MM.1S (cell line): ENCODE measurements around the gene HTRA3.
A peak's percentile ranks its signal among the peaks of the same experiment; 100 is the strongest.

Experiments
- DNase-seq: peaks from one replicate; pipeline ENCODE4 v3.0.0-alpha.2; 2015
- H2AFZ ChIP-seq: fragments of 300-600 bp; sonication (generic); 2 replicates; pipeline ENCODE4 v1.6.0; 2016; ENCODE audit warnings: antibody characterized with exemption, low read length
- H3F3A ChIP-seq: fragments of 300-600 bp; sonication (generic); 2 replicates; pipeline ENCODE4 v1.6.1; 2016; ENCODE audit warnings: mild to moderate bottlenecking, antibody characterized with exemption, low read length, moderate library complexity, mixed read lengths; ENCODE audit not compliant: insufficient read depth
- H3K27ac ChIP-seq: fragments of 300-600 bp; sonication (generic); 2 replicates; pipeline ENCODE4 v1.5.1; 2016; ENCODE audit warnings: mild to moderate bottlenecking, low read length
- H3K27me3 ChIP-seq: fragments of 300-600 bp; sonication (generic); replicated peaks from 2 replicates; pipeline ENCODE4 v1.6.0; 2016; ENCODE audit warnings: low read length; ENCODE audit not compliant: insufficient read depth
- H3K36me3 ChIP-seq: fragments of 300-600 bp; sonication (generic); replicated peaks from 2 replicates; pipeline ENCODE4 v1.6.1; 2016; ENCODE audit warnings: mild to moderate bottlenecking, low read length, mixed read lengths; ENCODE audit not compliant: insufficient read depth
- H3K4me1 ChIP-seq: fragments of 300-600 bp; sonication (generic); 2 replicates; pipeline ENCODE4 v1.6.1; 2016; ENCODE audit warnings: low read length, mixed read lengths
- H3K4me2 ChIP-seq: fragments of 300-600 bp; sonication (generic); 2 replicates; pipeline ENCODE4 v1.6.0; 2016; ENCODE audit warnings: low read depth, low read length
- H3K4me3 ChIP-seq: fragments of 300-600 bp; sonication (generic); 2 replicates; pipeline ENCODE4 v1.5.1; 2016; ENCODE audit warnings: low read length, mixed read lengths
- H3K79me2 ChIP-seq: fragments of 300-600 bp; sonication (generic); 2 replicates; pipeline ENCODE4 v1.6.1; 2016; ENCODE audit warnings: mixed run types, low read length, mixed read lengths
- H3K9ac ChIP-seq: fragments of 300-600 bp; sonication (generic); 2 replicates; pipeline ENCODE4 v1.6.1; 2016; ENCODE audit warnings: low read length, mixed read lengths
- H3K9me2 ChIP-seq: fragments of 300-600 bp; sonication (generic); replicated peaks from 2 replicates; pipeline ENCODE4 v1.6.1; 2016; ENCODE audit warnings: mild to moderate bottlenecking, low read length, mixed read lengths; ENCODE audit not compliant: insufficient read depth
- H3K9me3 ChIP-seq: fragments of 300-600 bp; sonication (generic); replicated peaks from 2 replicates; pipeline ENCODE4 v1.6.1; 2016; ENCODE audit warnings: mild to moderate bottlenecking, low read length, mixed read lengths; ENCODE audit not compliant: insufficient read depth
- H4K20me1 ChIP-seq: fragments of 300-600 bp; sonication (generic); 2 replicates; pipeline ENCODE4 v1.6.1; 2016; ENCODE audit warnings: mild to moderate bottlenecking, low read length, moderate library complexity, mixed read lengths; ENCODE audit not compliant: insufficient read depth
- CTCF ChIP-seq: fragments of 300-600 bp; sonication (generic); IDR thresholded peaks from 2 replicates; pipeline ENCODE4 v1.5.1; 2016; ENCODE audit warnings: antibody characterized with exemption, low read length, mixed read lengths
- EZH2 ChIP-seq: fragments of 300-600 bp; sonication (generic); optimal IDR thresholded peaks from 2 replicates; pipeline ENCODE3; 2017; ENCODE audit warnings: low read depth, mild to moderate bottlenecking, antibody characterized with exemption, low read length, mixed read lengths
- EZH2phosphoT487 ChIP-seq: fragments of 300-600 bp; sonication (generic); IDR thresholded peaks from 2 replicates; pipeline ENCODE4 v1.6.1; 2018; ENCODE audit warnings: antibody characterized with exemption, low read length

HTRA3 gene

GRCh38 chr4:8235224-8235623, 34.3 kb upstream of the HTRA3 start:
- Histone ChIP-seq H2AFZ (no peak overlapping the region), H3K79me2 (no peaks in the 10 kb centered on the region), H3K9ac (peak overlapping the region; percentile 24; the same call in 1 of the 2 replicates), H3K27me3 (no peaks in the 10 kb centered on the region), H3K9me2 (no peaks in the 10 kb centered on the region), H3K4me2 (peak overlapping the region; percentile 24; the same call in 1 of the 2 replicates), H3K4me1 (peaks cover 38% of the 10 kb centered on the region), H3K9me3 (no peaks in the 10 kb centered on the region), H3K36me3 (no peaks in the 10 kb centered on the region), H3K4me3 (no peak overlapping the region), H4K20me1 (no peaks in the 10 kb centered on the region), H3F3A (peaks cover 4% of the 10 kb centered on the region; the same call in 1 of the 2 replicates), H3K27ac (peak overlapping the region; percentile 55; the same call in 1 of the 2 replicates)
- peak; percentile 84 for DNase-seq
- TF ChIP-seq EZH2phosphoT487, result no peak
- TF ChIP-seq CTCF, result no peak
- TF ChIP-seq EZH2, result no peak

GRCh38 chr4:8235686-8236085, 33.9 kb upstream of the HTRA3 start:
- Histone ChIP-seq H3K36me3 (no peaks in the 10 kb centered on the region), H3K4me1 (peaks cover 38% of the 10 kb centered on the region), H3K27ac (peak overlapping the region; percentile 36; the same call in 1 of the 2 replicates), H4K20me1 (no peaks in the 10 kb centered on the region), H3K9me2 (no peaks in the 10 kb centered on the region), H3K4me3 (peak overlapping the region; percentile 14; the same call in 1 of the 2 replicates), H3K79me2 (no peaks in the 10 kb centered on the region), H3K9ac (peak overlapping the region; percentile 24; the same call in 1 of the 2 replicates), H3K27me3 (no peaks in the 10 kb centered on the region), H3F3A (peaks cover 4% of the 10 kb centered on the region; the same call in 1 of the 2 replicates), H2AFZ (no peak overlapping the region), H3K4me2 (peak overlapping the region; percentile 2; the same call in 1 of the 2 replicates), H3K9me3 (no peaks in the 10 kb centered on the region)
- TF ChIP-seq CTCF (no peak), EZH2phosphoT487 (no peak), EZH2 (no peak)
- DNase-seq, result no peak

- Histone ChIP-seq H4K20me1 (no peaks in the 10 kb centered on the region), H3K4me3 (peak overlapping the region; percentile 14; the same call in 1 of the 2 replicates), H3K4me2 (peak overlapping the region; percentile 41; the same call in 1 of the 2 replicates), H3K9ac (peak overlapping the region; percentile 24; the same call in 1 of the 2 replicates), H3K9me3 (no peaks in the 10 kb centered on the region), H3K27me3 (no peaks in the 10 kb centered on the region), H3K27ac (peak overlapping the region; percentile 36; the same call in 1 of the 2 replicates), H3K79me2 (no peaks in the 10 kb centered on the region), H2AFZ (no peak overlapping the region), H3K4me1 (peaks cover 38% of the 10 kb centered on the region), H3K9me2 (no peaks in the 10 kb centered on the region), H3F3A (peaks cover 4% of the 10 kb centered on the region; the same call in 1 of the 2 replicates), H3K36me3 (no peaks in the 10 kb centered on the region)
- peak; percentile 65 for DNase-seq
- TF ChIP-seq EZH2, result no peak
- no peak for TF ChIP-seq EZH2phosphoT487
- TF ChIP-seq CTCF, result peak; percentile 60
Observed at GRCh38 chr4:8236106-8236919, 33.2 kb upstream of the HTRA3 start.
